GM21737 (cell line): ENCODE measurements around the gene CHP1.
"Not testable (repeated sequence)": the region's sequence is repeated elsewhere in the genome, so short reads cannot be mapped to it uniquely, and the experiment has no call there.

Source experiments
- ATAC-seq: cut with Tn5 transposase; IDR thresholded peaks from one replicate; pipeline ENCODE4 v1.9.1; 2021; ENCODE audit warnings: mild to moderate bottlenecking, moderate library complexity; ENCODE audit not compliant: unreplicated experiment

Gene CHP1

GRCh38 chr15:41230650-41231421 is at the start of gene CHP1, which contains the start of gene EXD1:
Gene CHP1, plus strand, starts transcription at chr15:41231268. Its CDS starts 115 bp downstream, at chr15:41231383.
Gene EXD1, minus strand, starts transcription at chr15:41230757. Its CDS starts 4,182 bp downstream, at chr15:41226575.
- peak; percentile 95 for ATAC-seq

DNA sequence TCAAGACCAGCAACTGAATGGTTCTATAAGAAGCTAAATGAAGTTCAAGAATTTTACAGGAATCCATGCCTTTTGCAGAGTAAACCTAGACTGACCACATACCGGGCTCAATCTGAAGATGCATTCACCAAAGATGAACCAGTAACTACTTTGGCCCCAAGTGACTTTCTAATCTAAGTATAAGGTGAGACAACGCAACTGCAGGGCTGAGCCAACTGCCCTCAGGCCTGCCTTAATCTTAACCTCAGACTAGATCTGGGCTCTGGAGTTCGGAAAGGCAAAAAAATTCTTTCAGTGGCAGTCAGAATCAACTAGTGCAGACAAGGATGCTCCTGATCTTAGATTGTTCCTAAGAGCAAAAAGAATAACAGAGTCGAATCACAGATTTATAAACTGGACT is 48.8 kb upstream of the CHP1 start:
- no peak for ATAC-seq

DNA sequence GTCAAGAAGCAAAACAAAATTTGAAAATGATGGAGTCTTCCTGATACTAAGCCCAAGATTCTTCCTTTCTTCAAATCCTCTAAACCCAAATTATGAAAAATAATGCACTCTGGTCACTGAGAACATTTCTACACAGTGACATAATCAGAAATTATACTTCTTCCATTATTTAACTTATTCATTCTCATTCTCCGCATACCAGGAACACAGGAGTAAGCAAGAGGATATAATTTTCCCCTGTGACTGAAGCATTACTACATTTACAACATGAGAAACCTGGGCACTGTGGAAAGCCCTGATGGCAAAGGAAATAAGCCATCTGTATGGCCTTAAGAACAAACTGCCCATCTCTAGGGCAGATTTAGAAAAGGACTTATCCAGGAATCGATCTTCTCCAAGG is 47.5 kb upstream of the CHP1 start:
- no peak for ATAC-seq

GRCh38 chr15:41194444-41194843 is 36.6 kb upstream of the CHP1 start:
- ATAC-seq: no peak

GRCh38 chr15:41199470-41199869 is 31.6 kb upstream of the CHP1 start:
- ATAC-seq: no peak

- ATAC-seq: no peak
These were observed 27.7 kb upstream of the CHP1 start for GRCh38 chr15:41203395-41203794.

DNA sequence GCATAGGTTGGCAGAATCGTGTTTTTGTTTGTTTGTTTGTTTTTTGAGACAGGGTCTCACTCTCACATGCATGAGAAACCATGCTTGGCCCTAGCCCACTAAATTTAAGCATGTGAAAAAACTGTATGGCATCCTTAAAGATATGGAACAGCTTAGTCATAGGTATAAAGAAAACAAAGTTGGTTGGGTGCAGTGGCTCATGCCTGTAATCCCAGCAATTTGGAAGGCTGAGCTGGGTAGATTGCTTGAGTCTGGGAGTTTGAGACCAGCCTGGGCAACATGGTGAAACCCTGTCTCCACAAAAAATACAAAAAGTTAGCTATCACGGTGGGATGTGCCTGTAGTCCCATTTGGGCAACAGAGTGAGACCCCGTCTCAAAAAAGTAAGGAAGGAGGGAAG is 25.8 kb upstream of the CHP1 start:
- no peak for ATAC-seq

GRCh38 chr15:41207687-41208448 is 23.2 kb upstream of the CHP1 start:
- ATAC-seq: no peak

GRCh38 chr15:41215708-41216107 is 15.4 kb upstream of the CHP1 start:
- ATAC-seq: no peak

- ATAC-seq: no peak
These were observed 12.2 kb upstream of the CHP1 start for GRCh38 chr15:41218851-41219250.

DNA sequence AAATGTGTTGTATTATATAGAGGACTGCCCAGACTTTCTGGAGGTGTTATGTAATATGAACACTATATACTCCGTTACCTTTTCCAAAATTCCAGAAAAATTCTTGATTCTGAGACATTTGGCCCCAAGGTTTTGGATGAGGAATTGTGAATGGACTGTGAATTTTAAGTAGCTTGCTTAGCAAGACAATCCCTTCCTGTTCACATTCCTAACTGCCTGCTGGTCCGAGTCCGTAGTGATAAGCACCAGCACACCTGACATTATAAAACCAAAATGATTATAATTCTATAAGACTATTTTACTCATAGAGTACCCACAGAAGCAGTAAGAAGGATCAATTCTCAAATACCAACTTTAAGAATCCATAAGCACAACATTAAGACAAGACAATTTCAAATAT is 11.7 kb upstream of the CHP1 start:
- no peak for ATAC-seq

DNA sequence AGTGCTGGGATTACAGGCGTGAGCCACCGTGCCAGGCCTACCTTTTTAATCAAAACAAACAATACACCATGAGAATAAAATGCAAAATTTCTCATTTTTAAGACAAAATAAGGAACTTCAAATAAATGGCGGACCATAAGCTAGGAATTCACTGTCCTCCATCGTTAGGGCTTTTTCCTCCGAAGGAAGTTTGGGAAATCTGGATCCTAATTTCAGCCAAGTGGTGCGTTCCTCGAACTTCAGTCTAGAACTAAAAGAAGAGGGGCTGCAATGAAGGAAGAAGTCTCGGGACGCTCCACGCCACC is 771 bp upstream of the CHP1 start:
- ATAC-seq: no peak

GRCh38 chr15:41231422-41232226 is 556 bp downstream of the CHP1 start:
- no peak for ATAC-seq

DNA sequence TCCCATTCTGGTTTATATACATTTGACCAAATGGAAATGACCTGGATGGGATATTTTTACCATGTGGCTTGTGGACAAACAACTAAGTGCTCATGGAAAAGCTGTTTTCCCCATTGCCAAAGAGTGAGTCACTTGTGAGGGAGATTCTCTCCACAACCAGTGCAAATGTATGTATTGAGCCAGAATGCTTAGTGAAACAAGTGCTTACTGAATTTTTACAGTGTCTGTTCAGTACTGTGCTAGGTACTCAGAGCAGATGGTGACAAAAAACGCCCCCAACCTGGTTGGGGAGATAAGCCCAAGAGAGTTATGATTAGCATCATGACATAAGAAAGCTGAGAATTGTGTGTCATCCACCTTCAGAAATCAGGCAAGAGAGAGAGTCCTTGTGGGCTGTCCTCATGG is 2.3 kb downstream of the CHP1 start:
- no peak for ATAC-seq

- ATAC-seq: not testable (repeated sequence)
These were observed 4.2 kb downstream of the CHP1 start for GRCh38 chr15:41235228-41235627.

- no peak for ATAC-seq
These were observed 4.9 kb downstream of the CHP1 start for GRCh38 chr15:41235929-41236328.

GRCh38 chr15:41238100-41238499 is 7.0 kb downstream of the CHP1 start:
- ATAC-seq: no peak

GRCh38 chr15:41241221-41241964 is 10.3 kb downstream of the CHP1 start:
- ATAC-seq: no peak

- ATAC-seq: not testable (repeated sequence)
These were observed 19.7 kb downstream of the CHP1 start for GRCh38 chr15:41250745-41251144.

- ATAC-seq: no peak
These were observed 20.3 kb downstream of the CHP1 start for GRCh38 chr15:41251411-41251810.

DNA sequence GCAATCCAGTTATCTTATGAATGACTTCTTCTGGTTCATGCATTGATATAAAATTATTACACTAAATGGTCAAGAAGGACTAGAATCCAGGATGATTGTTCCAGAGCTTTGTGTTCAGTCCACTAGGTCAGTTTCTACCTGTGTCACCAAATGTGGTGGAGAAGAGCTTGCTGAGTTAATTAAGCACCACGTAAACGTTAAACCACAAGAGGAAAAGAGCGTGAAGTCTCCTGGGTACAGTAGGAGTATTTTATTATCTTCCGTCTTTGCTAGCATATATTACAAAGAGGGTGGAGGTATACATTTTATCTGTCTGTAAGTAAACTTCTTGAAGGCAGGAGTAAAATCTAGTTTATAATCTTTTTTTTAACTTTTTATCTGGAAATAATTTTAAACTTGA is 23.5 kb downstream of the CHP1 start:
- no peak for ATAC-seq
